Melanocyte of skin (primary cell): ENCODE results near the gene BLTP3A. TPM values are rescaled to one million over a fixed set of nuclear protein-coding genes. Genes with fewer than 3 reads are reported as not detected.

ENCODE experiments used
- small RNA-seq, 2 donors: library from RNA; depleted of rRNA; stranded (forward); fragments of <200 nt; gene quantifications; one replicate each; pipeline ENCODE3, GENCODE V24; 2012
- total RNA-seq, 2 donors: library from RNA; depleted of rRNA; stranded (reverse); fragments of >200 nt; gene quantifications; 2 replicates each; pipeline ENCODE4 v1.2.3, GENCODE V29; 2012

Gene BLTP3A, protein sequence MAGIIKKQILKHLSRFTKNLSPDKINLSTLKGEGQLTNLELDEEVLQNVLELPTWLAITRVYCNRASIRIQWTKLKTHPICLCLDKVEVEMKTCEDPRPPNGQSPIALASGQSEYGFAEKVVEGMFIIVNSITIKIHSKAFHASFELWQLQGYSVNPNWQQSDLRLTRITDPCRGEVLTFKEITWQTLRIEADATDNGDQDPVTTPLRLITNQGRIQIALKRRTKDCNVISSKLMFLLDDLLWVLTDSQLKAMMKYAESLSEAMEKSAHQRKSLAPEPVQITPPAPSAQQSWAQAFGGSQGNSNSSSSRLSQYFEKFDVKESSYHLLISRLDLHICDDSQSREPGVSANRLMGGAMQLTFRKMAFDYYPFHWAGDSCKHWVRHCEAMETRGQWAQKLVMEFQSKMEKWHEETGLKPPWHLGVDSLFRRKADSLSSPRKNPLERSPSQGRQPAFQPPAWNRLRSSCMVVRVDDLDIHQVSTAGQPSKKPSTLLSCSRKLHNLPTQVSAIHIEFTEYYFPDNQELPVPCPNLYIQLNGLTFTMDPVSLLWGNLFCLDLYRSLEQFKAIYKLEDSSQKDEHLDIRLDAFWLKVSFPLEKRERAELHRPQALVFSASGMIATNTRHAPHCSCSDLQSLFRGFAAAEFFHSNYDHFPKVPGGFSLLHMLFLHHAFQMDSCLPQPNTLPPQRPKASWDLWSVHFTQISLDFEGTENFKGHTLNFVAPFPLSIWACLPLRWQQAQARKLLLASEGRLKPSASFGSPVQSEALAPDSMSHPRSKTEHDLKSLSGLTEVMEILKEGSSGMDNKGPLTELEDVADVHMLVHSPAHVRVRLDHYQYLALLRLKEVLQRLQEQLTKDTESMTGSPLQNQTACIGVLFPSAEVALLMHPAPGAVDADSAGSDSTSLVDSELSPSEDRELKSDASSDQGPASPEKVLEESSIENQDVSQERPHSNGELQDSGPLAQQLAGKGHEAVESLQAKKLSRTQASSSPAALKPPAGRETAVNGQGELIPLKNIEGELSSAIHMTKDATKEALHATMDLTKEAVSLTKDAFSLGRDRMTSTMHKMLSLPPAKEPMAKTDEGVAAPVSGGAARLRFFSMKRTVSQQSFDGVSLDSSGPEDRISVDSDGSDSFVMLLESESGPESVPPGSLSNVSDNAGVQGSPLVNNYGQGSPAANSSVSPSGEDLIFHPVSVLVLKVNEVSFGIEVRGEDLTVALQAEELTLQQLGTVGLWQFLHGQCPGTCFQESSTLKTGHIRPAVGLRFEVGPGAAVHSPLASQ (N-terminal part only)
- total RNA-seq, result 10 to 100 TPM; 11.7 to 13.3 TPM

DNA sequence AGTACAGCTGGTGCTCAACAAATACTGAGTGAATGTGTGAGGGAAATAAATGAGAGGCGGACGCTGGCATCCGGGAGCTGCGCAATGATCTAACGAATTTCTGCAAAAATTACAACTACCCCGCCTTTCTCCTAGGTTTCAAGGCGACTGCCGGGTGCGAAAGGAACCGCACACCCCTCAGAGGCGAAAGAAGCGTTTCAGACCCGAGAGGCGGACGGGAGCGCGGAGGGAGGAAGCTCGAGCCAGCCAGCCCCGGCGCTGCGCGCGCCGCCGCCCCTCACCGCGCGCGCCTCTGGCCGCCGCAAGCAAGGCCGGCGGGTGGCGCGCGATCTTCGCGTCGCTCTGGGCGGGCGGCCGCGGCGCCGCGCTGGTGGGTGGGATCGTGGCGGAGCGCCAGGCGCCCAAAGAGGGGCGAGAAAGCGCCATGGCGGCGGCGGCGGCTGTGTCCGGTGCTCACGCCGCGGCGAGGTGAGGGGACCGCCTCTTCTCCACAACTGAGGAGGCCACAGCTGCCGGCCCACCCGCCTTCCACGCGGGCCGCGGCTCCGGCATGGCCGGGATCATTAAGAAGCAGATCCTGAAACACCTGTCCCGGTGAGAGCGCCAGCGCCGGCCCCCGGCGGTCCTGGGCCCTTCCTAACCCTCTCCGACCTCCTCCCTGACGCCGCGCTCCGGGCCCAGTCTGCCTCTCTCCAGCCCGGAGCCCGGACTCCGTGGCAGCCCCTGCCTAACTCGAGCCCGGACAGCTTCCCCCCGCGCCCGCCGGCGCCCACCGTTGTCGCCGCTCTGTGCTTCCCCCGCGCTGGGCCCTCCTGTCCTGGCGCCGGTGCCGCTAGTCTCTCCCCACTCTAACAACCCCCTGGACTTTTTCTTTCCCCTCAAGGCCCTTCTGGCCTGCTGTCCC, at the start of gene BLTP3A:
Gene BLTP3A, plus strand, starts transcription at position 383 of the 904 bp plus-strand sequence. Its CDS starts 168 bp downstream, at position 551.

Small RNA genes within 50 kb of the gene (small RNA-seq; reads per million reads assigned to genes)
- 0 reads per million in 2 donors for gene RF00019

Other genes starting within 250 kb of the BLTP3A start
- gene SPDEF, start 235.8 kb upstream of the BLTP3A start, total RNA-seq, result not detected
- gene ILRUN, start 95.3 kb upstream of the BLTP3A start, total RNA-seq, result 10 to 100 TPM; 34.4 to 46.0 TPM
- gene SNRPC, start 34.6 kb upstream of the BLTP3A start, total RNA-seq, result 100 to 1,000 TPM in 1 of 2 donors, 10 to 100 TPM in 1; 79.5 to 155 TPM
- 10 to 100 TPM; 18.2 to 26.3 TPM for gene TAF11, start 96.0 kb downstream of the BLTP3A start, total RNA-seq
- 10 to 100 TPM; 10.3 to 13.7 TPM for gene ANKS1A, start 97.2 kb downstream of the BLTP3A start, total RNA-seq